ENCODE measurements around the gene DMPK. TPM values are rescaled to one million over a fixed set of nuclear protein-coding genes. Genes with fewer than 3 reads are reported as not detected.
"Not testable (repeated sequence)": the region's sequence is repeated elsewhere in the genome, so short reads cannot be mapped to it uniquely, and the experiment has no call there.

The DMPK gene
- total RNA-seq, 1 donor from 2014 or later = 181 TPM

DNA sequence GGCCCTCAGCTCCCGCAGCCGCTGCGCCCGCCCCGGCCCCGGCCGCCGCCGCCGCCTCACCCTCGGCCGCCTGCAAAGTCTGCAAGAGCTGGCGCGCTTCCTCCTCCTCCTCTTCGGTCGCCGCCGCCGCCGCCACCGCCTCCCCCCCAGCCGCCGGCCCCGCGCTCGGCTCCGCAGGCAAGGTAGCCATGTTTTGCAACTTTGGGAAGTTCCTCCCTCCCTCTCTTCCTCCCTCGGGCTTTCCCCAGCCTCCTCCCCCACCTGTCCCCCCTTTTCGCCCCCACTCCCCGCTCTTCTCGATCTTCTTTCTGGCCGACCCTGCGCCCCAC is 13.7 kb downstream of the DMPK start:
- DNase-seq = no peak

DNA sequence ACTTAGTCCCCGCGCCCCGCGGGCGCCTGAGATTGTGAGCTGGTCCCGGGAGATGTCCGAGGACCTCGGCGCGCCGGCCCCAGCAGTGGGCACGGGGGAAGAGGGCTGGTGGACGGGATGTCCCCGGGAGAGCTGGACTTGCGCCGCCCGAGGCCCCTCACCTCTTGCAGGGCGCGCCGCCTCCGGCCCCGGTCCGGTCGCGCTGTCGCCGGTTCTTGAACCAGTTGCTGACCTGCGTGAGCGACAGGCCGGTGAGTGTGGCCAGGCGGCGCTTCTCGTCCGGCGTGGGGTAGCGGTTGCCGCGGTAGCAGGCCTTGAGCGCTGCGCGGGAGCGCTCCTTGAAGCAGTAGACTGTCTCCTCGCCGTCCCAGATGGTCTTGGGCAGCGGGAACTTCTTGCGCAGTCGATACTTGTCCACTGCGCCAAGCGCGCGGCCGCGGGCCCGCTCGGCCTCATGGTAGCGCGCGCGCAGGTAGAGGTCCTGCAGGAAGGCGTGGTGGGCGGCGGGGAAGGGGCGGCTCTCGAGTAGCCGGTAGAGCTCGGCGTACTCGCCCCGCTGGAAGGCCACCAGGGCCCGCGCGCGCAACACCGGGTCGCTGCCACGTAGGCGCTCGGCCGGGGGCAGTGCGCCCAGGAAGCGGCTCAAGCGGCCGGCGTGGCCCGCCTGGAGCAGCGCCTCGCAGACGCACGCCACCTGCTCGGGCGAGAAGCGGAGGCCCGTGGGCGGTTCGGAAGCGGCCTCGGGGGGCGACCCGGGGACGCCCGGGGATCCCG is 14.2 kb downstream of the DMPK start:
- DNase-seq = peak; percentile 80

DNA sequence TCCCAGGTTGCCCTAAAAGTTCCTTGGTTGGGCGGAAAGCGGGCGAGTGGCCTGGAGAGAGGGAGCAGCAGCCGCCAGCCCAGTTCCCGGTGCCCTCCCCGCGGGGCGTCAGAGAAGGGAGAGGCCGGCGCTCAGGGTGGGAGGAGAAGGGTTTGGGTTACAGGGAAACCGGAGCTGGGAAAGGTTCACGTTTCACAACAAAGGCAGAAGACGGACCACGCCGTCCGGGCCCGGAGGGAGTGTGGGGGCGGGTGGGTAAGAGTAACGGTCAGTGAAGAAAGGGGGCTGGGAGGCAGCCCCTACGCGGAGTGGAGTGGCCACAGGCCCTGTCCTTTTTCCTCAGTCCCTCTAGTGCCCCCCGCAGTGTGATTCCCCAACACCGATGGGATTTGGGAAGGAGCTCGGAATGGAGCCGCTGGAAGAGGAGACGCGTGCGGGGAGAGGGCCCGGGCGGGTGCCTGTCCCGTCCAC is 14.8 kb downstream of the DMPK start:
- peak; percentile 93 for DNase-seq

DNA sequence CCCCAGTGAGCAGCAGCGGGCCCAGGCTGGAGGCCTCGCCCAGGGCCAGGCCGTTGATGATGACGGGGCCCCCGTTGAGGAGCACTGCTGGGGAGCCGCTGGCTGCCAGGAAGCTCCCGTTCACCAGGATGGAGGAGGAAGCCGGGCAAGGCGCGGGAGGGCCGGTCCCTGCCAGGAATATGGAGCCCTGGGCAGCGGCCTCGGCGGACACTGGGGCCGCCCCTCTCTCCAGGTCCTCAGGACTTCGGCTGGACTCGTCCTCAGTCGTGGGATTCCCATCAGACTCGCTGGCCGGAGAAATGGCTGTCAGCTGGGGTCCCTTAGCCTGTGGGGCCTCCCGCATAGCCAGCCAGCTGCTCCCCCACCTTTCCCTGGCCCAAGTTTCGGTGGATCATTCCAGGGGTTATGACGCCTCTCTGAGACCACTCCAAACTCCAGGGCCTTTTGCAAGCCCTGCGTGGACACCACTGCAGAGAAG is 15.4 kb downstream of the DMPK start:
- no peak for DNase-seq

DNA sequence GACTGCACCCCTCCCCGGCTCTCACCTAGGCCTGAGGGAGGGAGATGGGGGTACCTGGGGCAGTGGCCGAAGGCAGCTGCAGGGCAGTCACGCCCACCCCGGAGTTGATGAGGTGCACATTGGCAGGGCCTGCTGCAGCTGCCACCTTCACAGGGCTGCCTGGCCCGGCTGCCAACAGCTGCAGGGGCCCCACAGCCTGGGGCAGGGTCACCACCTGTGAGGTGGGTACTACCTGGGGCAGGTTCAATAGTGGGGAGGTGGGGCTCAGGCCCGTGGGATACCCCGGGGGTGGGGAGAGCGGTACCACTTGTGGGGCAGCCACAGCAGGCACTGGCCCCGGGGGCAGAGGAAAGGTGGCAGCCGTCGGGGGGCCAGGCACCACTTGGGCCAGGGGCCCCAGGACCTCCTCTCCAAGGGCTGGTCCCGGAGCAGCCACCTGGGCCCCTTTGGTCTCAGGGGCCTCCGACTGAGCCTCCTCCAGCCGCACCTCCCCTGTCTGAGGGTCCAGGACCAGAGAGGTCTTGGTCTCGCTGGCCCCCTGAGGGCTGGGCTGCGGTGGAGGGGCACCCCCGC is 15.9 kb downstream of the DMPK start:
- DNase-seq = no peak

DNA sequence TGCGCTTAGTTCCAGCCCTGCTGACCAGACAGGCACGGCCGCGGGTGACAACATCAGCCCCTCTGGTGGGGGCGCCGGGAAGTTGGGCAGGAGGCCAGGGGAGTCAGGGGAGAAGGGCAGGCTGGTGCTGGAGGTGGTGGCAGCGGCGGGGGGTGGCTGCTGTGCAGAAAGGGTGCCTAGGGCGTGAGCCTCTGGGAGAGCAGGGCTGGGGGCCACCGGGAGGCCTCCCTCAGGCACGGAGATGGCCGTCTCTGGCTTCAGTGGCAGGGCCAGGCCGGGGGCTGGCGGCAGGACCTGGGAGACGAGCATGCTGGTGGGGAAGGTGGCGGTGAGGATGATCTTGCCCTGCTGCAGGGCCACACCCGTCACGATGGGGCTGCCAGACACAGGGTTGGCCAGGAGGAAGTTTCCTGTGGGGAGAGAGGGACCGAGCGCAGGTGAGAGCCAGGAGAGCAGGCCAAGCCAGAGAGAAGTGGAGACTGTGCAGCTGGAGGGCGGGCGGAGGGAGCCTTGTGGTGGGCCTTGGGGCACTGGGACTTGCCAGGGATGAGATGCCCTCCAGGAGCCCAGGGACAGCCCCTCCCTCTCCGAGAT is 16.5 kb downstream of the DMPK start:
- DNase-seq = no peak

DNA sequence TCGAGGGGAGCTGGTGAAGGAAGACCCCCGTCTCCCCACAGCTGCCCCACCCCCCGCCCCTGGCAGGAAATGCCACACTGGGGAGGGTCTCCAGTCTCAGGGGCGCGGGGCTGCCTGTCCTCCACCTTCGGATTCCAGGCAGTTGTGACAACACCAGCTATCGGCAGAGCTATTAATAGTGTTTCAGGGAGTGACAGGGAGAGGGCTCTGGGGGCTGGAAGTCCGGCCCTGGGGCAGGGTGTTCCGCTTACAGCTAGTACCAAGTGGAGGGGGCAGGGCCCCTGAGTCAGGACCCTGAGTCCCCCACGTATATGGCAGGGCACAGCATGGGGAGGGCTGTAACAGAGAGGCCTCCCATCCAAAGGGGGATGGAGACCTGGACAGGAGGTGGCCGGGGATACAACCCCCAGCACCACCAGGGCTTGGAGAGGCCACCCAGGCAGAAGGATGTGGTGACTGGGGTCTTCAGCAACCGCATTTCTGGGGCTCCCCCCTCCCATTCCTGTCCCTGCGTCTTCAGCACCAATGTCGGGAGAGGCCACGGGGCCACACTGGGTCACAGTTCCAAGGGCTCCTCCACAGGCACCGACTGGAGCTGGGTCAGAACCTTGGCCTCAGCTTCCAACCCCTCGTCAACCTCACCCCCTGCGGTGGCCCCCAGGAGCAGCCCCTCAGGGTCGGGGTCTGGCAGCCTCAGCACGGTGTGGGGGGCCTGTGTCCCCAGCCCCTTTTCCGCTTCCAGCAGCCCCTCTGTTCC is 17.2 kb downstream of the DMPK start:
- no peak for DNase-seq

DNA sequence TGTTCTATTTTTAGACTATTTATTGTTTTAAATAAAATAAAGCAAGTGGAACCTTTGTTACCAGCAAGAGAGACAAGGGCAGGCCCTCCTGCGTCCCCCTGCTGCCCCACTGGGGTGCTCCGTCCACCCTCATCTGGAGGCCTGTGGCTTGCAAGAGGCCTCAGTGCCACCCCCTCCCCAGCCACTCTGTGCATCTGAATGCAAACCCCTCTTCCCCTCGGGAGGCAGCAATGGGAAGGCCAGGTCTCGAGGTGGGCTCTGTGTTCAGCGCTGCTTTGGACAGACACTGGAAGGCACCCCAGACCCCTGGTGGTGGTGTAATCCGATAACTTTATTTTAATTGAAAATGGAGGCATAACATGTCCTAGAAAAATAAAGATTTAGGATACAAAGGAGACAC is 17.8 kb downstream of the DMPK start:
- no peak for DNase-seq

DNA sequence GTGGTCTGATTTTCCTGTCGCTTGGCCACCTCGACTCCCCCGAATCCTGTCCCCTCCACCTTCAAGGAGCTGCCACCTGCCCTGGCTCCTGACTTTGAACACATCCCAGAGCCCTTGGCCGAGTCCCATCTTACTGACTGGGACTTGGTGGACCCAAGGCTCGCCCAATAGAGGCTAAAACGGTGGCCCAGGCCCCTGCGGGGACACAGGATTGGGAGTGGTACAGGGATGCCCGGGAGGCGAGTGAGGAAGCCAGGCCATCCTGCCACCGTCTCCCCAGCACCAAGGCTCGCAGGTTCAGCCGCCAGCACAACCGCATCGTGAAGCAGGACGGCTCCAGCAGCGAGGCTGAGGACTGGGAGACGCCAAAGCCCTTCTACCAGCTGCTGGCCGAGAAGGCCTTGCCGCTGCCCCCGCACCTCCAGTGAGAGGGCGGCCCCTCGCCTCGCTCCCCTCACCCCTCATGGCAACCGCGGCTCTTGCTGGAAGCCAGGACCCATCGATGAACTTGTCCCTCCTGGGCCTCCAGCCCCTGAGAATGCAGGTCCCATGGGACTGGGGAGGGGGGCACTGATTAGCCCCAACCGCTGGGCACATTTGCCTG is 18.5 kb downstream of the DMPK start:
- DNase-seq = no peak

DNA sequence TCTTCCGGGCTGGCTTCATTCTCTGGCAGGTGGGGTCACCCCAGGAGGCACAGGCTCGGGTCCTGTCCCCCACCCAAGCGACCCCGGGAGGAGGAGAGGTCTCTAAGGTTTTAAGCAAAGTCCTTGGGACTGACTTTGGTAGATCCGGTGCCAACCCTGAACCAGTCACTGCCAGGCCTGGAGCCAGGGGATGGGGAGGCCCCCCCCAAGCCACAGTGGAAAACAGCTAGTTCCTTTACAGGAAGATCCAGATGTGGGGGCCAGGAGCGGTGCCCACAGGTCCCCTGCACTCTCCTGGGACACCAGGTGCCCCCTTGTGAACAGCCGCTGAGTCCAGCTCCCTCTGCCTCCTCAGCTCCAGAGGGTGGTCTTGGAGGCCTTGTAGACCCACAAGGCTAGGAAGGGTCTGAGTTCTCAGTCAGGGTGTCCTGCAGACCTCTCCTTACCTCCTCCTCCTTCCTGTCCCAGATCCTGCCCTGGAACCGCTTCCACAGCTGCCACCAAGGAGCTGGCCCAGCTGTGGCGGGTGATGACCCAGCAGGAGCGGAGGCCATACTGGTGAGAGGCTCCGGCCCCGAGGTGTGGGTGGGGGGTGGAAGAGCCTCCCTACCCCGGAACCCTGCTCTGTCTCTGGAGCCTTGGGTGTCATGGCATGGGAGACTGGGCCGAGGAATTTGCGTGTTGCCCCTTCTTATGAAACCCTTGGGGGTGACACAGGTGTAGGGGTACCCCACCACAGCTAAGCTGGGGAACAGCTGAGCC is 19.2 kb downstream of the DMPK start:
- DNase-seq = no peak

DNA sequence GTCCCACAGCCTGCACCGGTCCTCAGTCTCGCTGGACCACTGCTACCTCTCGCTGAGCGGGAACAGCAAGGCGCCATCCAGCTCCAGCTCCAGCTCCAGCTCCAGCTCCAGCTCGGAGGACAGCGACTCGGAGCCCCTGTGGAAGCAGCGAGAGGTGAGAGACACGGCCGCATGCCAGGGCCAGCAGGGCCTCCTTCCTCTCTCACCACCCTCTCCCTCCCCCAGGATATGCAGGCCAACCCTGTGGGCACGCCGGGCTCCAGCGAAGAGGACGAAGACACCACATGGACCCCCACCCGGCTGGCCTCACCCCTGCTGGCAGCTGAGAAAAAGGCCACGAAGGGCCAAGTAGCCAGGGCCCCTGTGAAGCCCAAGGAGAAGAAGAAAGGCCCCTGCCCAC is 20.6 kb downstream of the DMPK start:
- no peak for DNase-seq

DNA sequence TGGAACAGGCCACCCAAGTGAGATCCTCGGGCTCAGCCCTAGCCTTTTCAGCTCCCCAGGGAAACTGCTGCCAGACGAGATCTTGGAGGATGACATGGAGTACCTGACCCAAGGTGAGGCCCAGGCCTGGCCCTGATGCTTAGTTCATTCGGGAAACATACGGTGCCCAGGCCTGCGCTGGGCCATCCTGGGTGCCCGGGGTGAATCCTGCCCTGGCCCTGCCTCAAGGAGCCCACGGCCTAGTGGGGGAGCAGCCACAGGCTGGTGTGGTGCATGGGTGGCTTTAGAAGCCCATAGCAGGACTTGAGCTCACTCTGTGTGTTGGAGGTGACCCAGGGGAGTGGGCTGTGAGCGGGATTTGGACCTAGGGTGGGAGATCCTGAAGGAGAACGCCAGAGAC is 23.4 kb downstream of the DMPK start:
- DNase-seq = no peak

DNA sequence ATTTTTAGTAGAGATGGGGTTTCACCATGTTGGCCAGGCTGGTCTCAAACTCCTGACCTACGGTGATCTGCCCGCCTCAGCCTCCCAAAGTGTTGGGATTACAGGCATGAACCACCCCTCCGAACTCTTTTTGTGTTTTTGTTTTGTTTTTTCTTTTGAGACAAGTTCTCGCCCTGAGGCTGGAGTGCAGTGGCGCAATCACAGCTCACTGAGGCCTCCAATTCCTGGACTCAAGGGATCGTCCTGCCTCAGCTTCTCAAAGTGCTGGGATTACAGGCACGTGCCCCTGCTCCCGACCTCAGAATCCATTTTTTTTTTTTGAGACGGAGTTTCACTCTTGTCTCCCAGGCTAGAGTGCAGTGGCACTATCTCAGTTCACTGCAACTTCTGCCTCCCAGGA is 24.6 kb downstream of the DMPK start:
- DNase-seq = no peak

DNA sequence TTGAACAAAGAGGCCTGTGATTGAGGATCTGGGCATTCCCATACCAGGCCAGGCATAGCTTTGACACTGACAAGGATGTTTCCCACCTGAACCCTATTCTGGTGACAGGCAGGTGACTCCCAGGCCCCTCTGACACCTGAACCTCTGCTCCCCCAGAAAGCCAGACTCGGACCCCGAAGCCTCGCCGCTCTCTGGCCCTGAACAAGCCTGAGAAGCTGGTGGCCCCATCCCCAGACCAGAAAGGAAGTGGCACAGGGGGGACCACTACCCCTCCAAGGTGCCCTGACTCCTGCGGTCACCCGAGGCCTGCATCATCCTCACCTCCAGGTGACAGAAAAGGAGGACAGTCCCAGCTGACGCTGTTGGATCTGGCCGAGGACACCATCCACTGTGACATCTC is 28.0 kb downstream of the DMPK start:
- no peak for DNase-seq

DNA sequence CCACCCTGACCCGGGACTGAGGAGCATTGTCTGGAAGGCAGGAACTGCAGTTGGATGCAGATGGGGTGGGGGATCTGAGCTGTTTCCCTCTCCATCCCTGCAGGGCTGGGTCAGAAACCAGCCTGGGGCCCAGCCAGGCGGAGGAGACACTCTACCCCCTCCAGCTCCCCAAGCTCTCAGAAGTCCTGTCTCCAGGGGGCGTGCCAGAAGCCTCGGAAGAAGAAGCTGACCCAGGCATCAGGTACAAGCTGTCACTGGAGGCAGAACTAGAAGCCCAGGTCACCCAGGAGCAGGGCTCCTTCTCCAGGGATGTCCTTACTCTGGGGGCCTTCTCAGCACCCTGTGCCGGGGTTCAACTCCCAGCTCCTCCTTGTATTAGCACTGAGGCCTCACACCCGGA is 28.7 kb downstream of the DMPK start:
- no peak for DNase-seq

DNA sequence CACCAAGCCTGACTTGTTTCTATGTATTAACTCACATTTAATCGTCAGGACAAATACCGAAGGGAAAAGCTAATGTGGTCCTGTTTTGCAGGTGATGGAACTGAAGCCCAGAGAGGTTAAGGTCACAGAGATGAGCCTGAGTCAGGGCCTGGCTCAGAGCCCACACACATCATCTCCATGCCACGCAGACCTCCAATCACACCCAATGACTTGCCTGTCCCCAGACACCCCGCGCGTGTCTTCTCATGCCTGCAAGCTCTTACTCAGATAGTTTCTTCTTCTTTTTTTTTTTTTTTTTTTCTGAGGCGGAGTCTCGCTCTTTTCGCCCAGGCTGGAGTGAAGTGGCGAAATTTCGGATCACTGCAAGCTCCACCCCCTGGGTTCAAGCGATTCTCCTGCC is 29.7 kb downstream of the DMPK start:
- DNase-seq = no peak

DNA sequence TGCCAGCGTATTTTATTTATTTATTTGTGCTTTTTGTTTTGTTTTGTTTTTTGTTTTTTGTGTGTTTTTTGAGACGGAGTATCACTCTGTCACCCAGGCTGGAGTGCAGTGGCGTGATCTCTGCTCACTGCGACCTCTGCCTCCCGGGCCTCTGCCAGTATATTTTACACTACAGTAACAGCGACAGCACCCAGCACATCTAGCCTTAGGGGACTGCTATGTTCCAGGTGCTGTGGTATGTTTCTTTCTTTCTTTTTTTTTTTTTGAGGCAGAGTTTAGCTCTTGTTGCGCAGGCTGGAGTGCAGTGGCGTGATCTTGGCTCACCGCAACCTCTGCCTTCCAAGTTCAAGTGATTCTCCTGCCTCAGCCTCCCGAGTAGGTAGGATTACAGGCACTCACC is 30.8 kb downstream of the DMPK start:
- not testable (repeated sequence) for DNase-seq

DNA sequence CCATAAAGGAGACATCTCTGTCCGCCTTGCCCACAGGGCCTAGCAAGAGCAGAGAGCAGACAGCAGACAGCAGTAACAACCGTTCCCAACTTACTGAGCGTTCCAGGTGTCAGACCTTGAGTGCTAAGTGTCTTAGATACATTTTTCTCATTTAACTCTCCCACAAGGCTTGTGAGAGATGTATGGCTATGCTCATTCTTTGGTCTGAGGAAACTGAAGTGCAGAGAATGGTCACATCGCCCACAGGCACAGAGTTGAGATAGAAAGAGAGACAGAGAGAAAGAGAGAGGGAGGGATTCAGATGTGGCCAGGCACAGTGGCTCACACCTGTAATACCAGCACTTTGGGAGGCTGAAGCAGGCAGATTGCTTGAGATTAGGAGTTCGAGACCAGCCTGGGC is 34.8 kb downstream of the DMPK start:
- DNase-seq = no peak

DNA sequence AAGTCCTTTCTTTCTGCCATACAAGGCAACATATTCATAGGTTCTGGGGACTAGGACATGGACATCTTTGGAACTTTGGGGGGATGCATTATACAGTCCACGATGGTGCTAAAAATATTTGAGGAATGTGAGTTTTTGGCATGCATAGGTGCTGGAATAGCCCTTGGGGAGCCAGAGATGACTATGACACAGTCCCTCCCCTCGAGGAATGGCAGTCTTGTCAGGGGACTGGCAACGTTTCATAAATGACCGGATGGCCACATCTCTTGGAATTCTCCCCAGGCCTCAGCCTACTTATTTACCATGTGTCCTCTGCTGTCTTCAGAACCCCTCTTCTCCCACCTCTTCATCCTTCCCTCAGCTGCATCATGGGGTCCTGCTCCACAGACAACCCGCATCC is 35.4 kb downstream of the DMPK start:
- DNase-seq = no peak

DNA sequence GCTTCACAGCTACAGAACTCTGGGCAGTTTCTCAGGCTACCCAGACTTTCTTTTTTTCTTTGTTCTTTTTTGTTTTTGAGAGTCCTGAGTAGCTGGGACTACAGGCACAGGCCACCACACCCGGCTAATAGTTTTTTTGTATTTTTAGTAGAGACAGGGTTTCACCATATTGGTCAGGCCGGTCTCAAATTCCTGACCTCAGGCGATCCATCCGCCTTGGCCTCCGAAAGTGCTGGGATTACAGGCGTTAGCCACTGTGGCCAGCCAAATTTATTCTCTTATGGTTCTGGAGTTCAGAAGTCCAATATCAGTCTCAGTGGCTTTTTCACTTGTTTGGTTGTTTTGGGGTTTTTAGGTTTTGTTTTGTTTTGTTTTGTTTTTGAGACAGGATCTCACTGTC is 36.7 kb downstream of the DMPK start:
- no peak for DNase-seq

DNA sequence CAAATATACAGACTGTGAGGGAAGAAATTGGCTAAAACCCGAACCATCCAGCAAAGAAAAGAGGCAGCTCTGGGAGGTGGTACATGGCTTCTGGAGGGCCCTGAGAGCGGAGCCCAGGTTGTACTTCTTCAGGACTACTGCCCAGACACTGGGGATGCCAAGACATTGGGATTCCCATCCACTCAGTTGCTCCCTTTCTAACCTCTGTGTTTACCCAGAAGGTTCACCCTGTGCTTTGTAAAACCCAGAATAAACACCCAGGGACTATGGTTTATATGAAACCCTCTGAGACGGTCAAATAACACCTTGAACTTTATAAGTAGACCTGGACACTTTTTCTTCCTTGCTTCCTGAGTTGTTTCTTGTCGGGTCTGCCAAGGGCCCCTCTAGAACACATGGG is 39.3 kb downstream of the DMPK start:
- DNase-seq = no peak
